ENCODE results near the gene PRELID3B.

PRELID3B gene

GRCh38 chr20:59017493-59018231 lies 24.9 kb downstream of the PRELID3B start:
- no peak overlapping the region for H3K4me3 ChIP-seq (ENCODE audit: control insufficient read depth, low read depth, low read length)
- no peak for DNase-seq (ENCODE audit: low read depth)
- no peak for TF ChIP-seq CTCF (conservative IDR thresholded peaks at IDR 0.05; ENCODE audit: control insufficient read depth, insufficient read depth, low read depth, low read length)

GRCh38 chr20:59016795-59017492 lies 25.6 kb downstream of the PRELID3B start:
- TF ChIP-seq CTCF (conservative IDR thresholded peaks at IDR 0.05; ENCODE audit: control insufficient read depth, insufficient read depth, low read depth, low read length) = no peak
- H3K4me3 ChIP-seq (ENCODE audit: control insufficient read depth, low read depth, low read length) = no peak overlapping the region
- no peak for DNase-seq (ENCODE audit: low read depth)

- H3K4me3 ChIP-seq (ENCODE audit: control insufficient read depth, low read depth, low read length) = no peak overlapping the region
- no peak for DNase-seq (ENCODE audit: low read depth)
- no peak for TF ChIP-seq CTCF (conservative IDR thresholded peaks at IDR 0.05; ENCODE audit: control insufficient read depth, insufficient read depth, low read depth, low read length)
Measured at GRCh38 chr20:59015812-59016711, 26.5 kb downstream of the PRELID3B start.

- no peak overlapping the region for H3K4me3 ChIP-seq (ENCODE audit: control insufficient read depth, low read depth, low read length)
- no peak for DNase-seq (ENCODE audit: low read depth)
- no peak for TF ChIP-seq CTCF (conservative IDR thresholded peaks at IDR 0.05; ENCODE audit: control insufficient read depth, insufficient read depth, low read depth, low read length)
Measured at GRCh38 chr20:59015411-59015810, 27.2 kb downstream of the PRELID3B start.

GRCh38 chr20:59014680-59015389 lies 27.8 kb downstream of the PRELID3B start:
- H3K4me3 ChIP-seq (ENCODE audit: control insufficient read depth, low read depth, low read length) = no peak overlapping the region
- TF ChIP-seq CTCF (conservative IDR thresholded peaks at IDR 0.05; ENCODE audit: control insufficient read depth, insufficient read depth, low read depth, low read length) = no peak
- no peak for DNase-seq (ENCODE audit: low read depth)

Data from fibroblast of mammary gland (primary cell).